ENCODE data around the gene OR4C13.
"Not testable (repeated sequence)": the region's sequence is repeated elsewhere in the genome, so short reads cannot be mapped to it uniquely, and the experiment has no call there.

GRCh38 chr11:49948701-49949100 lies 3.5 kb upstream of the OR4C13 start:
- TF ChIP-seq CTCF, POLR2A (IDR thresholded peaks at IDR 0.05): not testable (repeated sequence)

Data from body of pancreas (tissue), 4 donors.